Astrocyte of the spinal cord (primary cell): ENCODE measurements around the gene OGG1.

ENCODE experiments used
- DNase-seq: peaks from one replicate; pipeline ENCODE4 v3.0.0; 2011; ENCODE audit warnings: low read depth, low spot score
- H3K4me3 ChIP-seq: 2 replicates; pipeline ENCODE4 v1.5.1; 2011; ENCODE audit warnings: low read depth, mild to moderate bottlenecking, low read length, moderate library complexity
- in situ Hi-C: cut with HindIII; loops from 2 replicates; pipeline ENCODE4 v1.10.0; 2017; ENCODE audit warnings: low sequenced_read_pairs
- TF ChIP-seq, protein P1 (sequence below): IDR thresholded peaks from 2 replicates; pipeline ENCODE4 v1.5.1; 2012; ENCODE audit warnings: low read depth, mild to moderate bottlenecking, low read length, inconsistent platforms

Gene OGG1

DNA sequence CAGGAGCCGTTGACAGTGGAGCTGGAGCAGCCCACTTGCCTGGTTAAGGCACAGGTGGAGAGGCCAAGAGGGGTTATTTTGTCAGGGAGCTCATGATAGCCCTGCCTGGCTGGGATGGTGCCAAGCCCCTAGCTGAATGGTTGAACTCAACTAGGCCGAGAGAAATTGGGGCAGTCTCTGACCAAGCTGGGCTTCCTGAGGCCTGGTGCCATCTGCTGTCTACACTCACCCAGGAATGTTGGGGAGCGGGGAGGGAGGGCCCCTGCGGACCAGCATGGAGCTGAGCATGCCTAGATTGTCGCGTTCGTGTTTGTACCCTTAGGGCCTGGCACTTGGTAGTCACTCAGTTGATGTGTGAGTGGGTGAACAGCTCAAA is 17.0 kb upstream of the OGG1 start:
- TF ChIP-seq, protein P1, sequence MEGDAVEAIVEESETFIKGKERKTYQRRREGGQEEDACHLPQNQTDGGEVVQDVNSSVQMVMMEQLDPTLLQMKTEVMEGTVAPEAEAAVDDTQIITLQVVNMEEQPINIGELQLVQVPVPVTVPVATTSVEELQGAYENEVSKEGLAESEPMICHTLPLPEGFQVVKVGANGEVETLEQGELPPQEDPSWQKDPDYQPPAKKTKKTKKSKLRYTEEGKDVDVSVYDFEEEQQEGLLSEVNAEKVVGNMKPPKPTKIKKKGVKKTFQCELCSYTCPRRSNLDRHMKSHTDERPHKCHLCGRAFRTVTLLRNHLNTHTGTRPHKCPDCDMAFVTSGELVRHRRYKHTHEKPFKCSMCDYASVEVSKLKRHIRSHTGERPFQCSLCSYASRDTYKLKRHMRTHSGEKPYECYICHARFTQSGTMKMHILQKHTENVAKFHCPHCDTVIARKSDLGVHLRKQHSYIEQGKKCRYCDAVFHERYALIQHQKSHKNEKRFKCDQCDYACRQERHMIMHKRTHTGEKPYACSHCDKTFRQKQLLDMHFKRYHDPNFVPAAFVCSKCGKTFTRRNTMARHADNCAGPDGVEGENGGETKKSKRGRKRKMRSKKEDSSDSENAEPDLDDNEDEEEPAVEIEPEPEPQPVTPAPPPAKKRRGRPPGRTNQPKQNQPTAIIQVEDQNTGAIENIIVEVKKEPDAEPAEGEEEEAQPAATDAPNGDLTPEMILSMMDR: no peak
- in situ Hi-C loops: no loop called here
- H3K4me3 ChIP-seq: peak overlapping the region; percentile 84
- DNase-seq: no peak

DNA sequence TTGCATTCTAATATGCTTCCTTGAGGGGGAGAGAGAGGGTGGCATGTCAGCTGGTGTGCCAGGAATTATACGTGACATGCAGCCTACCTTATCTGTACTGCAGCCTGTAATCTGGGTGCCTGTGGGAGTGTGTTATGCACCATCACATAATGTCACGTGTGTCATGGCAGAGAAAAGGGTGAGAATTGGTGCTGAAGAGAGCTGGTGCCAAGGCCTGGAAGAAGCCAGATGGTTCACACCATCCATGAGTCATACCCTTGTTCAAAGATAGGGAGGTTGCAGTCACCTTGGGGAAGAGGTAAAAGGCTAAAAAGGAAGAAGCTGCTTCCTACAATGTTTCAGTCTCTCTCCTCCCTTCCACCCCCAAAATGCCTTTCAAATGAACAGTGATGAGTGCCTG is 12.9 kb upstream of the OGG1 start:
- no peak overlapping the region for H3K4me3 ChIP-seq
- no peak for DNase-seq
- TF ChIP-seq, protein P1: no peak
- in situ Hi-C loops: no loop called here

DNA sequence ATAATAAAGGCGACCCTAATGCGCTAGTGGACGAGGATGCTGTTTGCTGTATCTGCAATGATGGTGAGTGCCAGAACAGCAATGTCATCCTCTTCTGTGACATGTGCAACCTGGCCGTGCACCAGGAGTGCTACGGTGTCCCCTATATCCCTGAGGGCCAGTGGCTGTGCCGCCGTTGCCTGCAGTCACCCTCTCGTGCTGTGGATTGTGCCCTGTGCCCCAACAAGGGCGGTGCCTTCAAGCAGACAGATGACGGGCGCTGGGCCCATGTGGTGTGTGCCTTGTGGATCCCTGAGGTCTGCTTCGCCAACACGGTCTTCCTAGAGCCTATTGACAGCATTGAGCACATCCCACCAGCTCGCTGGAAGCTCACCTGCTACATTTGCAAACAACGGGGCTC is 10.6 kb upstream of the OGG1 start:
- TF ChIP-seq, protein P1: no peak
- no peak for DNase-seq
- in situ Hi-C loops: no loop called here
- H3K4me3 ChIP-seq: no peak overlapping the region

DNA sequence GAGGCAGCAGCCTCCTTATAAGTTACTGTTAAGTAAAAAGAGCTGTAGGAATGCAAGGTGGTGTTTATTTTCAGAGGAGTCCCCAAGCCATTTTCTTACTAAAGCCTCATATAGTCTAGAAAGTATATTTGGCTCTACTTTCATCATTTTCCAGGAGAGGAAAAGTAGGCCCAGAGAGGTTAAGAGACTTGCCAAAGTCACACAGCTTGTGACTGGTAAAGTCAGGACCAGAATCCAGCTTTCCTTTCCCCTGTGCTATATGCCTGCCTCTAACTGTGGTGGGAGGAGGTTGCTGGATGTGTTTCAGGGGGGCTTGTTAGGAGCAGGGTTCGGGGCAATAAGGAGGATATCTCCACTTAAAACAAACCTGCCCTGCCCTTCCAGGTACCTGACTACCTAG is 7.2 kb upstream of the OGG1 start:
- in situ Hi-C loops: no loop called here
- TF ChIP-seq, protein P1: no peak
- no peak overlapping the region for H3K4me3 ChIP-seq
- DNase-seq: no peak

DNA sequence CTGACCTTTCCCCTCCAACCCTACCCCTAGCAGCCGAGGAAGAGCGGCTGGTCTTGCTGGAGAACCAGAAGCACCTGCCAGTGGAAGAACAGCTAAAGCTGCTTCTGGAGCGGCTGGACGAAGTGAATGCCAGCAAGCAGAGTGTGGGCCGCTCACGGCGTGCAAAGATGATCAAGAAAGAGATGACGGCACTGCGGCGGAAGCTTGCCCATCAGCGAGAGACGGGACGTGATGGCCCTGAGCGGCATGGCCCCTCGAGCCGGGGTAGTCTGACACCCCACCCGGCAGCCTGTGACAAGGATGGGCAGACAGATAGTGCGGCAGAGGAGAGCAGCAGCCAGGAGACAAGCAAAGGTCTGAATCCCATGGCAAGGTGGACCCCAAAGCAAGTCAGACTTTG is 6.2 kb upstream of the OGG1 start:
- no peak for DNase-seq
- TF ChIP-seq, protein P1: no peak
- in situ Hi-C loops: no loop called here
- no peak overlapping the region for H3K4me3 ChIP-seq

DNA sequence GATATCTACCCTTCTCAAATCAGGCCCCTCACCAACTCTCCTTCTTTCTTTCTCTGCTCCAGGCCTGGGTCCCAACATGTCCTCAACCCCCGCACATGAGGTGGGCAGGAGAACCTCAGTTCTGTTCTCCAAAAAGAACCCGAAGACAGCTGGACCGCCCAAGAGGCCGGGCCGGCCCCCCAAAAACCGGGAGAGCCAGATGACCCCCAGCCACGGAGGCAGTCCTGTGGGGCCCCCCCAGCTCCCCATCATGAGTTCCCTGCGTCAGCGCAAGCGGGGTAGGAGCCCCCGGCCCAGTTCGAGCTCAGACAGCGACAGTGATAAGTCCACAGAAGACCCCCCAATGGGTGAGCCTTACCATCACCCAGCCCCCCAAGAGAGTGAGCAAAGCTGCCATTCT is 5.6 kb upstream of the OGG1 start:
- no peak overlapping the region for H3K4me3 ChIP-seq
- TF ChIP-seq, protein P1: no peak
- no peak for DNase-seq
- in situ Hi-C loops: no loop called here

DNA sequence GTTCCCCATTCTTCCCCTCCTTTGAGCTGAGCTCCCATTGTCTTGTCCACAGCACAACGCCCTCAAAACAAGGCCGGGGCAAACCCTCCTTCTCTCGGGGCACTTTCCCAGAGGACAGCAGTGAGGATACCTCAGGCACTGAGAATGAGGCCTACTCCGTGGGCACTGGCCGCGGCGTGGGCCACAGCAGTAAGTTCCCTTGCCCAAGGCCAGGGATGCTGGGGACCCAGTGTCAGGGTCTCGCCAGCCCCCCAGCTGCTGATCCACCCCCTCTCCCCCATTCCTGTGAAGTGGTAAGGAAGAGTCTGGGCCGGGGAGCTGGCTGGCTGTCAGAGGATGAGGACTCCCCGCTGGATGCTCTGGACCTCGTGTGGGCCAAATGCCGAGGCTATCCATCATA is 4.2 kb upstream of the OGG1 start:
- in situ Hi-C loops: no loop called here
- TF ChIP-seq, protein P1: no peak
- no peak for DNase-seq
- no peak overlapping the region for H3K4me3 ChIP-seq
